Measurements from ENCODE around the gene PSTPIP1. TPM values are rescaled to one million over a fixed set of nuclear protein-coding genes. Genes with fewer than 3 reads are reported as not detected.

Gene PSTPIP1
- total and polyA plus RNA-seq, 2 of the 4 experiments (the other 2 are of a cell fraction): 0.36 to 1.1 TPM

GRCh38 chr15:77068633-77069032 is 73.7 kb downstream of the PSTPIP1 start:
- peaks cover 43% of the 10 kb centered on the region for H4K20me1 ChIP-seq (ENCODE audit: insufficient read depth, low read length)
- ATAC-seq (ENCODE audit: low read depth) (no peak), DNase-seq (no peak)
- ChIA-PET CTCF (no interaction called here), POLR2A (ENCODE audit: unreplicated experiment) (no interaction called here)
- TF ChIP-seq BHLHE40 (IDR thresholded peaks at IDR 0.05; ENCODE audit: low read depth, low read length) (no peak), CEBPB (IDR thresholded peaks at IDR 0.05; ENCODE audit: low read depth, low read length) (no peak), MAFK (IDR thresholded peaks at IDR 0.05; ENCODE audit: low read depth, low read length) (no peak), MAZ (IDR thresholded peaks at IDR 0.05; ENCODE audit: borderline replicate concordance, low read depth, low read length) (no peak), CTCF (conservative IDR thresholded peaks at IDR 0.05; ENCODE audit: low read depth, low read length) (no peak)
- TF ChIP-seq, protein P1, sequence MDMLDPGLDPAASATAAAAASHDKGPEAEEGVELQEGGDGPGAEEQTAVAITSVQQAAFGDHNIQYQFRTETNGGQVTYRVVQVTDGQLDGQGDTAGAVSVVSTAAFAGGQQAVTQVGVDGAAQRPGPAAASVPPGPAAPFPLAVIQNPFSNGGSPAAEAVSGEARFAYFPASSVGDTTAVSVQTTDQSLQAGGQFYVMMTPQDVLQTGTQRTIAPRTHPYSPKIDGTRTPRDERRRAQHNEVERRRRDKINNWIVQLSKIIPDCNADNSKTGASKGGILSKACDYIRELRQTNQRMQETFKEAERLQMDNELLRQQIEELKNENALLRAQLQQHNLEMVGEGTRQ (IDR thresholded peaks at IDR 0.05; ENCODE audit: low read depth, low read length): no peak
- BruUV-seq (replicated peaks): TSS peak; percentile 23
- intact Hi-C loops (cut with micrococcal nuclease) (no loop called here), dilution Hi-C loops (cut with HindIII; ENCODE audit: low sequenced_read_pairs, unreplicated experiment) (no loop called here), in situ Hi-C loops (cut with MboI; ENCODE audit: low sequenced_read_pairs) (no loop called here)
- H3K14ac ChIP-seq (replicated peaks; ENCODE audit: low read depth, low read length): 0 out of 2 replicates have a peak overlapping the region, but pooled peaks have one; percentile 13
- no peaks in the 10 kb centered on the region for H3K27me3 ChIP-seq (ENCODE audit: control insufficient read depth, insufficient read depth, low read length)
- no peak overlapping the region for H3K4me3 ChIP-seq (ENCODE audit: insufficient read depth, low read depth, low read length)
- no peak overlapping the region for H2BK5ac ChIP-seq (ENCODE audit: low read depth, low read length, poor library complexity, severe bottlenecking)
- H4K8ac ChIP-seq (ENCODE audit: low read depth in 2 of 2, low read length in 2 of 2): no peak overlapping the region
- H2BK20ac ChIP-seq (ENCODE audit: low read depth, low read length): no peak overlapping the region
- no peak overlapping the region for H3K4me2 ChIP-seq (ENCODE audit: low read depth, low read length)
- no peak overlapping the region for H4K5ac ChIP-seq (ENCODE audit: low read depth, low read length)
- no CpG with 5 or more reads among the region's 7 CpGs for WGBS, 2 experiments (ENCODE audit: extremely low coverage in 2 of 2, insufficient read length in 1 of 2)
- no peak overlapping the region for H3K4ac ChIP-seq (ENCODE audit: low read depth, low read length)
- peaks cover 16 to 57% of the 10 kb centered on the region in 2 experiments for H3K79me1 ChIP-seq (ENCODE audit: low read depth in 1 of 2, low read length in 2 of 2)
- H3K27ac ChIP-seq (ENCODE audit: insufficient read depth, low read length): no peak overlapping the region
- no peak overlapping the region for H2BK15ac ChIP-seq (ENCODE audit: low read depth, low read length)
- no peak overlapping the region for H2AK9ac ChIP-seq (replicated peaks; ENCODE audit: low read depth, low read length, poor library complexity)
- peak overlapping the region; percentile 33; the same call in 1 of the 2 replicates for H2AK5ac ChIP-seq (ENCODE audit: low read depth, low read length)
- H3K56ac ChIP-seq (ENCODE audit: extremely low read depth, insufficient read depth, low read length): no peak overlapping the region
- peaks cover 9% of the 10 kb centered on the region; the same call in 1 of the 2 replicates for H3K4me1 ChIP-seq (ENCODE audit: control insufficient read depth, insufficient read depth, low read length)
- H2BK120ac ChIP-seq (ENCODE audit: low read depth, low read length): no peak overlapping the region
- H3K9me3 ChIP-seq (ENCODE audit: control insufficient read depth, insufficient read depth, low read length): no peaks in the 10 kb centered on the region
- no peak overlapping the region for H4K91ac ChIP-seq (ENCODE audit: insufficient read depth, low read depth, low read length)
- H3K36me3 ChIP-seq (ENCODE audit: control insufficient read depth, insufficient read depth, low read length): 0 out of 2 replicates have a peak, but pooled peaks cover 2% of the 10 kb centered on the region
- no peak overlapping the region for H3K18ac ChIP-seq (ENCODE audit: low read depth, low read length)
- H2AFZ ChIP-seq (replicated peaks; ENCODE audit: low read length, poor library complexity): no peak overlapping the region
- H3K9ac ChIP-seq (ENCODE audit: low read depth, low read length): no peak overlapping the region
- 0 out of 2 replicates have a peak overlapping the region, but pooled peaks have one; percentile 32 for H3K23ac ChIP-seq (ENCODE audit: low read depth, low read length)
- H3K9me1 ChIP-seq (ENCODE audit: insufficient read depth, low read length): peaks cover 6% of the 10 kb centered on the region
